ENCODE results near the gene CLDN1.

Gene CLDN1

GRCh38 chr3:190301591-190301990 lies 20.7 kb downstream of the CLDN1 start:
- Histone ChIP-seq H3K4me3 (ENCODE audit: low read length, poor library complexity, severe bottlenecking) (no peak overlapping the region), H3K9me3 (ENCODE audit: insufficient read depth, low read depth, low read length) (no peaks in the 10 kb centered on the region), H3K4me2 (ENCODE audit: low read depth, low read length, poor library complexity, severe bottlenecking) (no peak overlapping the region), H3K9ac (ENCODE audit: low read depth, low read length, poor library complexity, severe bottlenecking) (no peak overlapping the region), H3K79me2 (ENCODE audit: insufficient read depth, low read length) (no peaks in the 10 kb centered on the region), H3K4me1 (ENCODE audit: insufficient read depth, low read length, poor library complexity, severe bottlenecking) (no peaks in the 10 kb centered on the region), H3K27me3 (ENCODE audit: insufficient read depth, low read length, poor library complexity, severe bottlenecking) (no peaks in the 10 kb centered on the region), H4K20me1 (ENCODE audit: insufficient read depth, low read length, poor library complexity, severe bottlenecking) (no peaks in the 10 kb centered on the region), H3K9me2 (replicated peaks; ENCODE audit: low read depth, low read length) (no peaks in the 10 kb centered on the region), H2AFZ (ENCODE audit: low read length) (no peak overlapping the region), H3K36me3 (ENCODE audit: insufficient read depth, low read length) (no peaks in the 10 kb centered on the region), H3F3A (ENCODE audit: low read depth) (no peaks in the 10 kb centered on the region)
- TF ChIP-seq EZH2phosphoT487 (IDR thresholded peaks at IDR 0.05; ENCODE audit: borderline replicate concordance), result no peak
- TF ChIP-seq, protein P1, sequence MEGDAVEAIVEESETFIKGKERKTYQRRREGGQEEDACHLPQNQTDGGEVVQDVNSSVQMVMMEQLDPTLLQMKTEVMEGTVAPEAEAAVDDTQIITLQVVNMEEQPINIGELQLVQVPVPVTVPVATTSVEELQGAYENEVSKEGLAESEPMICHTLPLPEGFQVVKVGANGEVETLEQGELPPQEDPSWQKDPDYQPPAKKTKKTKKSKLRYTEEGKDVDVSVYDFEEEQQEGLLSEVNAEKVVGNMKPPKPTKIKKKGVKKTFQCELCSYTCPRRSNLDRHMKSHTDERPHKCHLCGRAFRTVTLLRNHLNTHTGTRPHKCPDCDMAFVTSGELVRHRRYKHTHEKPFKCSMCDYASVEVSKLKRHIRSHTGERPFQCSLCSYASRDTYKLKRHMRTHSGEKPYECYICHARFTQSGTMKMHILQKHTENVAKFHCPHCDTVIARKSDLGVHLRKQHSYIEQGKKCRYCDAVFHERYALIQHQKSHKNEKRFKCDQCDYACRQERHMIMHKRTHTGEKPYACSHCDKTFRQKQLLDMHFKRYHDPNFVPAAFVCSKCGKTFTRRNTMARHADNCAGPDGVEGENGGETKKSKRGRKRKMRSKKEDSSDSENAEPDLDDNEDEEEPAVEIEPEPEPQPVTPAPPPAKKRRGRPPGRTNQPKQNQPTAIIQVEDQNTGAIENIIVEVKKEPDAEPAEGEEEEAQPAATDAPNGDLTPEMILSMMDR (conservative IDR thresholded peaks at IDR 0.05; ENCODE audit: low read length), result no peak

GRCh38 chr3:190299969-190300368 lies 22.3 kb downstream of the CLDN1 start:
- no peak overlapping the region for H3K4me2 ChIP-seq (ENCODE audit: low read depth, low read length, poor library complexity, severe bottlenecking)
- TF ChIP-seq, protein P1 (conservative IDR thresholded peaks at IDR 0.05; ENCODE audit: low read length), result no peak
- TF ChIP-seq EZH2phosphoT487 (IDR thresholded peaks at IDR 0.05; ENCODE audit: borderline replicate concordance), result no peak
- H3K27me3 ChIP-seq (ENCODE audit: insufficient read depth, low read length, poor library complexity, severe bottlenecking), result no peaks in the 10 kb centered on the region
- H2AFZ ChIP-seq (ENCODE audit: low read length), result no peak overlapping the region
- H3F3A ChIP-seq (ENCODE audit: low read depth), result no peaks in the 10 kb centered on the region
- H3K9ac ChIP-seq (ENCODE audit: low read depth, low read length, poor library complexity, severe bottlenecking), result no peak overlapping the region
- H3K9me3 ChIP-seq (ENCODE audit: insufficient read depth, low read depth, low read length), result no peaks in the 10 kb centered on the region
- H4K20me1 ChIP-seq (ENCODE audit: insufficient read depth, low read length, poor library complexity, severe bottlenecking), result no peaks in the 10 kb centered on the region
- no peak overlapping the region for H3K4me3 ChIP-seq (ENCODE audit: low read length, poor library complexity, severe bottlenecking)
- H3K4me1 ChIP-seq (ENCODE audit: insufficient read depth, low read length, poor library complexity, severe bottlenecking), result no peaks in the 10 kb centered on the region
- no peaks in the 10 kb centered on the region for H3K79me2 ChIP-seq (ENCODE audit: insufficient read depth, low read length)
- H3K9me2 ChIP-seq (replicated peaks; ENCODE audit: low read depth, low read length), result no peaks in the 10 kb centered on the region
- no peaks in the 10 kb centered on the region for H3K36me3 ChIP-seq (ENCODE audit: insufficient read depth, low read length)

DNA sequence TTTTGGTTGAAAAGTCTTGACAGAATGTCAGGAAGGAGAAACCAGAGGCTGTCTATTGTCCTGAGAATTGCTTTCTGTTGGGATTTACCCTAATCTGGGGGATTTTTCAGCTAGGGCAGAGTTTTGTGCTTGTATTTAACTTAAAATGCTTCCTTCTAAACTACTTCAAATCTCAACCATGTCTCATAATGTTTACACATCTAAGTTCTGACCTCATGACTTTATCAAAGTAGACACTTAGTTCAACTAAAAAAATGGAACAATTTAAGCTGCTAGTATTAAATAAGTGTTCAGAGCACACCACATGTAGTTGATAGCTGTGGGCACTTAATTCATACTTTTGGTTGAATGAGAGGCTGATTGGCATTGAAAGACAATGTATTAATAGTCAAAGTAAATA lies 28.2 kb downstream of the CLDN1 start:
- peaks cover 2% of the 10 kb centered on the region; the same call in 1 of the 2 replicates for H3K9me3 ChIP-seq (ENCODE audit: insufficient read depth, low read depth, low read length)
- TF ChIP-seq EZH2phosphoT487 (IDR thresholded peaks at IDR 0.05; ENCODE audit: borderline replicate concordance), result no peak

DNA sequence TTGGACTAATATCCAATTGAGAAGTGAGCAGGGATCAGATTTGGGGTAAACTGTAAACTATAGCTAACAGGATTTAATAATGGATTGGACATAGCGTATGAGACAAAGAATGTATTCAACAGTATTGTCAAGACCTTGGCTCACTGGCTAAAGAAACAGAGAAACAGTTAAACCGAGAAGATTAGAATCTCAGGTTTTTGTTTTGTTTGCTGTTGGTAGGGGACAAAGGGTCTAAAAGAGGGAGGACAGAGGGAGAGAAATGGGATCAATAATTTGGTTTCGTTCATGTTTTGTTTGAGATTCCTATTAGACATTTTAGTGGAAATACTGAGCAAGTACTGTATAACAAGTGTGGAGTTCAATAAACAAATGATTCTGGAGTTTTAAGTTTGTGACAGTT lies 28.6 kb downstream of the CLDN1 start:
- Histone ChIP-seq H4K20me1 (ENCODE audit: insufficient read depth, low read length, poor library complexity, severe bottlenecking) (no peaks in the 10 kb centered on the region), H3K4me3 (ENCODE audit: low read length, poor library complexity, severe bottlenecking) (no peak overlapping the region), H3K4me2 (ENCODE audit: low read depth, low read length, poor library complexity, severe bottlenecking) (no peak overlapping the region), H3K4me1 (ENCODE audit: insufficient read depth, low read length, poor library complexity, severe bottlenecking) (no peaks in the 10 kb centered on the region), H3K9me2 (replicated peaks; ENCODE audit: low read depth, low read length) (no peaks in the 10 kb centered on the region), H2AFZ (ENCODE audit: low read length) (no peak overlapping the region), H3K79me2 (ENCODE audit: insufficient read depth, low read length) (no peaks in the 10 kb centered on the region), H3K9ac (ENCODE audit: low read depth, low read length, poor library complexity, severe bottlenecking) (no peak overlapping the region), H3K9me3 (ENCODE audit: insufficient read depth, low read depth, low read length) (peaks cover 2% of the 10 kb centered on the region; the same call in 1 of the 2 replicates), H3K27me3 (ENCODE audit: insufficient read depth, low read length, poor library complexity, severe bottlenecking) (no peaks in the 10 kb centered on the region), H3F3A (ENCODE audit: low read depth) (no peaks in the 10 kb centered on the region), H3K36me3 (ENCODE audit: insufficient read depth, low read length) (no peaks in the 10 kb centered on the region)
- TF ChIP-seq EZH2phosphoT487 (IDR thresholded peaks at IDR 0.05; ENCODE audit: borderline replicate concordance), result no peak
- TF ChIP-seq, protein P1 (conservative IDR thresholded peaks at IDR 0.05; ENCODE audit: low read length), result no peak

More for the DNA sequence above, 28.2 kb downstream of the CLDN1 start:
- H3F3A ChIP-seq (ENCODE audit: low read depth), result no peaks in the 10 kb centered on the region
- no peaks in the 10 kb centered on the region for H3K4me1 ChIP-seq (ENCODE audit: insufficient read depth, low read length, poor library complexity, severe bottlenecking)
- no peak overlapping the region for H3K4me2 ChIP-seq (ENCODE audit: low read depth, low read length, poor library complexity, severe bottlenecking)
- no peak overlapping the region for H3K9ac ChIP-seq (ENCODE audit: low read depth, low read length, poor library complexity, severe bottlenecking)
- no peaks in the 10 kb centered on the region for H3K79me2 ChIP-seq (ENCODE audit: insufficient read depth, low read length)
- no peaks in the 10 kb centered on the region for H3K9me2 ChIP-seq (replicated peaks; ENCODE audit: low read depth, low read length)
- H2AFZ ChIP-seq (ENCODE audit: low read length), result no peak overlapping the region
- H3K27me3 ChIP-seq (ENCODE audit: insufficient read depth, low read length, poor library complexity, severe bottlenecking), result no peaks in the 10 kb centered on the region
- no peak overlapping the region for H3K4me3 ChIP-seq (ENCODE audit: low read length, poor library complexity, severe bottlenecking)
- no peaks in the 10 kb centered on the region for H3K36me3 ChIP-seq (ENCODE audit: insufficient read depth, low read length)
- no peaks in the 10 kb centered on the region for H4K20me1 ChIP-seq (ENCODE audit: insufficient read depth, low read length, poor library complexity, severe bottlenecking)

Measured in Loucy (cell line).